C4-2B (cell line): ENCODE results near the gene ATP2C1.
A peak's percentile ranks its signal among the peaks of the same experiment; 100 is the strongest.

Source experiments
- H3K27ac ChIP-seq: fragments of 450-650 bp; 2 replicates; pipeline ENCODE4 v1.5.1; 2017
- CTCF ChIP-seq: fragments of 450-650 bp; conservative IDR thresholded peaks from 2 replicates; pipeline ENCODE4 v1.5.1; 2017; ENCODE audit warnings: mild to moderate bottlenecking
- ZFX ChIP-seq: fragments of 450-650 bp; IDR thresholded peaks from 2 replicates; pipeline ENCODE4 v1.6.1; 2017

ATP2C1 gene

DNA sequence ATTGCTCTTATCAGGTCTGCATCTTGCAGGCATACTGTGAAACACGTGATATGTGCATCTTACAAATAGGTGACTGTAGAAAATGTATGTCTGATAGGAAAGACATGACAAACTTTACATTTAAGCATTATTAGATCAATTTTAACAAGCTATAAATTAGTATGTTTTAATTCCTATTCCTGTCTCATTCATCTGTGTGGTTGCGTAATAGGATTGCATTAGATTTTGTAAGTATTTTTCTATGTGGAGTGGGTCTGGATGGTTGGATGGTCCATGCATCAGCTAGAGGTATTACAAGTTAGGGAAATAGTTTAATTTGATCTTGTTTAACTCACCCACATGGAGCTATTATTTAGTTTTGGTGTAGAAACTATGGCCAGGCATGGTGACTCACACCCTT, 113.9 kb downstream of the ATP2C1 start:
- no peak for TF ChIP-seq ZFX
- 0 out of 2 replicates have a peak, but pooled peaks have one; percentile 2 for TF ChIP-seq CTCF
- no peak overlapping the region for H3K27ac ChIP-seq

- no peak overlapping the region for H3K27ac ChIP-seq
- TF ChIP-seq CTCF, result no peak
- no peak for TF ChIP-seq ZFX
Observed at GRCh38 chr3:131008326-131008725, 114.4 kb downstream of the ATP2C1 start.

DNA sequence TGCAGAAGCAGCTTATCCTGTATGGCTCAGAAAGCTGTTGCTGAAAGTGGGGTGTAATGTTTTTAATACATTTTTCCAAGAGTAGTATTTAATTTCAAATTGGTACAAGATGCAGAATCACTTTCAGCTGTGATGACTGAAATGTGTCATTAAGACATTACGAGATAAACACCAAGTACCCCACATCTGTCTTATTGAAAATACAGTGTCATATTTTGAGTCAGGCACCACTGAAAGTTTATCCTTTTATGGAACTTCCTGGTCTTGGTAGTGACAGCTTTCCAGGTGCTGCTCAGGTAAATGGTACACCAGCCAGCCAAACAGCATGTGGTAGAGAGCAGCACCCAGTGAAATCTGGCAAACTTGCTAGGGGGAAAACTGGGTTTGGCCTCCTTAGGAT, 115.8 kb downstream of the ATP2C1 start:
- TF ChIP-seq CTCF (no peak), ZFX (no peak)
- H3K27ac ChIP-seq, result no peak overlapping the region

DNA sequence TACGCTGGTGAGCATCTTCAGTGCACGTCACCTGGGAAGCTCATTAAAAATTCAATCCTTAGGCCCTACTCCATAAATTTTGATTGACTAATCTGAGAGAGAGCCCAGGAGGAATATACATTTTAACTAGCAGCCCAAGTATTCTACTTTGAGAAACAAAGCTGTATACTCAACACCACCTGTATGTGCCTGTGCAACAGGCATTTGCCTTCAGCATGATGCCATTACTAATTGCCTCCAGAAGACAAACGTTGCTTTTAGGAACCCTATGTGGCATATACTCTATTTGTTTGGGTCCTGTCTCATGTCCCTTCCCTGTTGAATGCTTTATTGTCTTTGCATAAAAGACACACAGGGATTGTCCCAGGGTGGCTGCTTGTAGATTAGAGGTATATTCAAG, 125.1 kb downstream of the ATP2C1 start:
- TF ChIP-seq CTCF (no peak), ZFX (no peak)
- no peak overlapping the region for H3K27ac ChIP-seq

DNA sequence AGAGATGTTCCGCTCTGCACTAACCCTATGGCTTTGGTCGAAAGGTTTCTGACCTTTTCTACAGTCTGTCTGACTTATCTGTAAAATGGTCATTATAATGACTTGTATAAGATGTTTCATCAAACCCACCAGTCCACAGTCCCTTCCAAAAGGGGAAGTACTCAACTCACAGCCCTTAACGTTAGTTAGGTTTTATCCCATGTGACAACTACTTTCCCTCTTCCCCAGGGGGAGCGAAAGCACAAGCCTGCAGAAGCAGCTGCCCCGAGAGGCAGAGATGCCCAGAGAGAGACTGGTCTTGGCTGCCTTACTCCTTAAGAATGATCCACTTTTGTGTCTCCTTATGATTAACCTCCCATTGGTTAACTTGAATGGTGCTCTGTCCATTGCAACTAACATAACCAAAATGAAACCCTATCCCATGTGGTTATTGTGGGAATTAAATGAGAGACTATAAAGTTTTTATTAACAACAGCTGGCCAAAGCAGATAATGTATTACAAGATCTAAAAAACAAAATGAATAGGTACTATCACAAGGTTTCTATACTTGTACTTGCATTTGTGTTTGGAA, 126.3 kb downstream of the ATP2C1 start:
- TF ChIP-seq ZFX (no peak), CTCF (no peak)
- no peak overlapping the region for H3K27ac ChIP-seq

DNA sequence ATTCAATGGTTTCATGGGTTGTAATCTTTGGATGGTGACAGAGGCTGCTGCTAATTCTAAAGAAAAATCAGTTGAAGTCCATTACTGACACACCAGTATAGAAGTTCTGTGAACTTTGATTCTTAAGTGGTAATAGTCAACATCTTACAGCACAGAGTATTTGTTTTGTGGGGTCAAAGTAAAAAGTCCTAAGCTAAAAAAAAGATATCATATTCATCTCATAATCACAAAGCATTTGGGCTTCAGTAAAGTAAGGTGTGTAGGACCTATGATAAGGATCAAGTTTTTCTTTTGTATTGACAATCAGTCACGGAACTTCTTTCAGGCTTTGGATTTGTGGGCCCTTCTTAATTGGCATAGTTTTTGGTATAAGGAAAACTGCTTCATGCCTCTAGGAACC, 131.7 kb downstream of the ATP2C1 start:
- TF ChIP-seq ZFX (no peak), CTCF (no peak)
- peak overlapping the region; percentile 90; the same call in 1 of the 2 replicates for H3K27ac ChIP-seq

GRCh38 chr3:131026321-131027151, 132.7 kb downstream of the ATP2C1 start, which contains the start of the genes ASTE1 and NEK11:
Gene ASTE1 (minus strand): TSS chr3:131026825. CDS start chr3:131025306, 1,519 bp downstream.
Gene NEK11 (plus strand): TSS chr3:131026877. CDS start chr3:131029709, 2,832 bp downstream.
- TF ChIP-seq CTCF, result no peak
- TF ChIP-seq ZFX, result peak; percentile 62; the same call in 1 of the 2 replicates
- H3K27ac ChIP-seq, result peak within 1 kb of the TSS; percentile 90
